K562 treated with DMSO at 1 percent for 4 hours (cell line): Measurements from ENCODE around the gene OMA1. TPM values are rescaled to one million over a fixed set of nuclear protein-coding genes. Genes with fewer than 3 reads are reported as not detected.

Experiments
- total RNA-seq: library from RNA; unstranded; fragments of 300-600 nt; gene quantifications from 2 replicates; pipeline ENCODE4 v1.2.3, GENCODE V29; 2022; ENCODE audit not compliant: insufficient read depth

Gene OMA1
- 4.9 and 16.1 TPM in 2 replicates for total RNA-seq

GRCh38 chr1:58546520-58547308 is at the start of gene OMA1:
Gene OMA1, minus strand, starts transcription at chr1:58546726. Its CDS starts 7,432 bp downstream, at chr1:58539294.

GRCh38 chr1:58576727-58577653 is 30.5 kb upstream of the OMA1 start, which contains the start of gene TACSTD2:
Gene TACSTD2, minus strand, starts transcription at chr1:58577252. Its CDS starts 96 bp downstream, at chr1:58577156.

Other genes starting within 250 kb of the OMA1 start
- not detected in 2 replicates for gene TACSTD2, start 30.5 kb upstream of the OMA1 start, total RNA-seq
- gene MYSM1, start 153.3 kb upstream of the OMA1 start, total RNA-seq: 6.8 and 8.4 TPM in 2 replicates
- gene JUN, start 237.3 kb upstream of the OMA1 start, total RNA-seq: 24.3 and 37.6 TPM in 2 replicates